Uterus (tissue), 2 donors: ENCODE measurements around the gene ZNF485.

Source experiments
- CTCF ChIP-seq, 4 experiments: fragments of 200-600 bp in 2 of 4; fragments of 450-650 bp in 2 of 4; sonication (generic) in 2 of 4; IDR thresholded peaks; one replicate each; pipeline ENCODE4 v1.5.1; 2016 to 2019; ENCODE audit warnings: antibody characterized with exemption in 4 of 4, mild to moderate bottlenecking in 2 of 4, moderate library complexity in 1 of 4
- POLR2A ChIP-seq, 2 donors: fragments of 450-650 bp; IDR thresholded peaks; one replicate each; pipeline ENCODE4 v1.6.1; 2016; ENCODE audit warnings: antibody characterized with exemption in 2 of 2, mild to moderate bottlenecking in 1 of 2, moderate library complexity in 1 of 2

GRCh38 chr10:43658227-43658626 lies 52.0 kb downstream of the ZNF485 start:
- TF ChIP-seq CTCF (IDR thresholded peaks at IDR 0.05) = no peak
- TF ChIP-seq POLR2A (IDR thresholded peaks at IDR 0.05) = no peak
